GM21515 (cell line): Measurements from ENCODE around the gene CHRNG.

Experiments used
- ATAC-seq: cut with Tn5 transposase; IDR thresholded peaks from one replicate; pipeline ENCODE4 v1.9.1; 2021; ENCODE audit not compliant: unreplicated experiment

The CHRNG gene

DNA sequence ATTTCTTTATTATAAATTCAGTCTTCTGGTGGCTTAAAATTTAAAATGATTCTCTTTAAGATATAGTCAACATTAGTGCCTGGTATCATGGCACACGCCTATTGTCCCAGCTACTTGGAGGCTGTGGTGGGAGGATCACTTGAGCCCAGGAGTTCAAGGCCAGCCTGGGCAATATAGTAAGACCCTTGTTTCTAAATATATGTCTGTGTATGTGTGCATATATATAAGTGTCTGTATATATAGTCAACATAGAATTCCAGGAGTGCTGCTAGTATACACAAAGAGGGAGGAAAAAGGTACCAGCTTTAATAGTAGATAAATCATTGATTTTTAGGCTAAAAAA, 35.9 kb downstream of the CHRNG start:
- ATAC-seq = no peak

DNA sequence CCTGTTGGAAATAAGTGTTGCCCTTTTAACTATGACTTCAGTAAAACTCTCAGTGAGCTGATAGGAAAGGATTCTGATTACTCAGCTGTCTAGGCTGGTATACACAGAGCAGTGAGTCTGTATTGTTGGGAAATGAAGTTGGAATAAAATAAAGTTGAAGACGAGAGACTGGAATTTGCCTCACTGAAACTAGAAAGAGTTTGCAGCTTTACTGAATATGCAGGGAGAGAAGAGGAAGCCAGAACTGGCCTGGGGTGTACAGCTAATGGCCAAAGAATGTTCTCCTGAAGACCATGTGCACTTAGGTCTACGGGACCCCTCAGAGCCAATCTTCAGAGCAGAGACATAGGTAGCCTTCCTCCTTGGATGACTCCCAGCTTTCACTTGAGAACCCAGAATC, 37.5 kb downstream of the CHRNG start:
- ATAC-seq = no peak

GRCh38 chr2:232577841-232578240, 38.3 kb downstream of the CHRNG start:
- ATAC-seq = no peak

DNA sequence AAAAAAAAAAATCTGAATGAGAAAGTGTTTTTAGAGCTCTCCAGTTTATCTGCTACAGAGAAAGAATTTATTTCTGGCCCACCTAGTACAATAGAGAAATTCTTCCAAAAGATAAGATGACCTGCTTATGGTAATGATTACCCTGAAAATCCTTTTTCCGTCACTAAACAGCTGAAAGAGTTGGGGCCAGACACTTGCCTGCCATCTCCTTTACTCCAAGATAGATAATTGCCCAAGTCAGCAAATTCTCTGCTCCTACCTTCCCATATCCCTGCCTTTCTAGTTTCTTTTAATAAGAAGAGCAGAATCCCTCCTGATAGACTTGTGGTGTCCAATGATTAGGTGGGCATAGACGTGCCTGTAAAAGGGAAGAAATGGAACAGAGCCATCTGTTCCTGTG, 39.1 kb downstream of the CHRNG start:
- ATAC-seq = no peak

DNA sequence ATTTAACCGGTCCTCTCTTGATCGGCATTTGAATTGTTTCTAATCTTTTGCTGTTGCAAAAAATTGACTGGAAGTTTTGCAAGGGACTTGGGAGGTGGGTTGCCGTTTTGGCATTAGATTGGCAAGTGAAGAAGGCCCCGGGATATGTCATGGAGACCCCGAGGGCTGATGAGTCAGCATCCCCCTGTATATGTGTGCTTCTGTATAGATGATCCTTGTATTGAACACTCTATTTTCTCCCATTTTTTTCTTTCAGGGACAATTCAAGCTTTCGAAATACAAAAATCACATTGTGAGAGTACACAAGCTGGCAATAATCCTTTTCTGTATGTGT, 41.1 kb downstream of the CHRNG start:
- ATAC-seq = no peak

- ATAC-seq = no peak
These were observed 42.2 kb downstream of the CHRNG start for GRCh38 chr2:232581725-232582124.

DNA sequence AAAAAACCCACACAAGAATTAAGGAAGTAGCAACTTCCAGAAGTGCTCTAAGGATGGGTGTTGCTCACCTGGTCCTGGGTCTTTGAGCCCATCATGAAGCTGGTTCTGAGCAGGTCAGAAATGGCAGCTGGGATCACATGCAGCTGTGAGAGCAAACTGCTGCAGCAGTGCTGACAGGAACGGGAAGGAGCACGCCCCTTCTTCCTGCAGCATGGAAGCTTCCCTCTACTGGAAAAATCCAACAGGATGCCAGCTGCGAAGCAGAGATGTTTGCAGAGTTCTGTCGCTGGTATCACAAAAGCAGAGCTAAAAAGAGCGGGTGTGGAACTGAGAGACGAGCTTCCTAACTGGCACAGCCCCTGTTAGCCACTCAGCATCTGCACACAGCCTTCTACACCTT, 44.7 kb downstream of the CHRNG start:
- ATAC-seq = no peak

GRCh38 chr2:232586943-232587505, 47.5 kb downstream of the CHRNG start:
- ATAC-seq = no peak

DNA sequence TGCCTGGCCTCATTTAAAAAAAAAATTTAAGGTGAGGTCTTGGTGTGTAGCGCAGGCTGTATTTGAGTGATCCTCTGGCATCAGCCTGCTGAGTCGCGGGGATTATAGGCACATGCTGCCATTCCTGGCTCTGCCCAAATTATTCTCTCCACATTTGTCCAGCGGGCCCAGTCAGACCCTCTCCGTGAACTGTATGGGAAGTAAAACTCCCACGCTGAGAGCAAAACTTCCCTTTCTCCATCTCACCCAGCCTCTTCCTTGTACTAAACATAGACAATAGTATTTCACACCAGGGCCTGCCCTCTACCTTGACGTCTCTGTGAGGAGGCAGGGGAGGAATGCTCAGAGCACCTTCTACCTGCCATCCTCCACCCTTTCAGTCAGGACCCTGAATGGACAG, 48.0 kb downstream of the CHRNG start:
- ATAC-seq = no peak

DNA sequence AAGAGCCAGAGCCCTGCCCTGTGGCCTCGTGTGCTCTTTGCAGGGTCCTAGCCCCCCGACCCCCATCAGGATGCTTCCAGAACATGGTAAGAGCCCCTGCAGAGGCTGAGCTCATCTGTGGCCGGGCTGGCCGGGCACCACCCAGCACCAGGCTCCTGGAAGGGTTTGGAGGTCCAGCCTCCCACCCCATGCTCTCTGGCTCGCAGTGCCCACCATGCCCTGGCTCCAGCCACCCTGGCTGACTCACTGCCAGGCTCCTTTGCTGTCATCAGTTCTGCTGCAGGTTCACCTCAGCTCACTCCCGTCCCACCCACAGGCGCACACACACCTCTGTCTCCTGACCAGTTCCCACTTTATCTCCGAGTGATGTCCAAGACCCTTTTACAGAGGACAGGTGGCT, 48.5 kb downstream of the CHRNG start:
- no peak for ATAC-seq

DNA sequence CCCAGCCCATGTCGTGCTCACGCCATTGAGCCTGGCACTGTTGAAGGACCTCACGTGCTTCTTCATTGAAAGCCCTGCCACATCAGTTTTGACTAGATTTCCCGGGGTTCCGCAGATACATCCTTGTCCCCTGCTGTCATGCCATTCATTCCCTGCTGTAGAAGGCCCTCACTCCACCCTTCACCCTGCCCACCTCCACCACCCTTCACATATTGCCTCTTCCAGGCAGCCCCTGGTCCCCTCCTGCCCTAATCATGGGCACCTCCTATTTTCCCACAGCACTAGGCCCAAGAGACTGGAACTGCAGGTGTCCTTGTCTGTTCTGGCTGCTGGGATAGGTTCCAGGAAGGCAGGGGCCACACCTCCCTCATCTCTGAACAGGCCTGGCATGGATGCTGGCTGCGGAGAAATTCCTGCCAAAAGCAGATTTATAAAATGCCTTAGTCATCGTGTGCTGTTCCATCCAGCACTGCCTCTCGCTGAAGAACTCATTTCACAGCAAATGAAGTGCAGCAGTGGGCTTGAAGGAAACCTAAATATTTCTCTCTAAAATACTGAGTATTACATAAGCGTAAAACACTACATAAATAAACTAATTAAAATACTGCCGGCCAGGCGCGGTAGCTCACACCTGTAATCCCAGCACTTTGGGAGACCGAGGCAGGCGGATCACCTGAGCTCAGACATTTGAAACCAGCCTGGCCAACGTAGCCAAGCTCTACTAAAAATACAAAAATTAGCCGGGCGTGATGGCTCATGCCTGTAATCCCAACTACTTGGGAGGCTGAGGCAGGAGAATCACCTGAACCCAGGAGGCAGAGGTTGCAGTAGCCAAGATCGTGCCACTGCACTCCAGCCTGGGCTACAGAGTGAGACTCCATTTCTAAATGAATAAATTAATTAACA, 49.4 kb downstream of the CHRNG start:
- ATAC-seq = no peak

- ATAC-seq = no peak
These were observed 53.4 kb downstream of the CHRNG start for GRCh38 chr2:232592772-232593395.

- no peak for ATAC-seq
These were observed 54.5 kb downstream of the CHRNG start for GRCh38 chr2:232593982-232594381.
